Cardiac muscle cell (in vitro differentiated cells and primary cell): ENCODE data around the gene OR10J5. TPM values are rescaled to one million over a fixed set of nuclear protein-coding genes. Genes with fewer than 3 reads are reported as not detected.

Experiments used
- DNase-seq, 2 donors: peaks; one replicate each; pipeline versions ENCODE4 v3.0.0 to v3.0.0-alpha.2; 2010 to 2017; ENCODE audit warnings: low read depth in 1 of 2, low spot score in 1 of 2
- H3K27ac ChIP-seq: fragments of 200-600 bp; sonication (generic); 2 replicates; pipeline ENCODE4 v1.5.1; 2016
- H3K27me3 ChIP-seq: fragments of 200-600 bp; sonication (generic); 2 replicates; pipeline ENCODE4 v1.6.0; 2016; ENCODE audit warnings: control low read depth
- H3K36me3 ChIP-seq: fragments of 200-600 bp; sonication (generic); 2 replicates; pipeline ENCODE4 v1.5.1; 2016; ENCODE audit warnings: control low read depth
- H3K4me1 ChIP-seq: fragments of 200-600 bp; sonication (generic); 2 replicates; pipeline ENCODE4 v1.8.1; 2017; ENCODE audit warnings: low read depth, mild to moderate bottlenecking, mixed run types
- H3K4me3 ChIP-seq: fragments of 200-600 bp; sonication (generic); 2 replicates; pipeline ENCODE4 v1.5.1; 2016; ENCODE audit warnings: mild to moderate bottlenecking
- H3K9me3 ChIP-seq: fragments of 200-600 bp; sonication (generic); 2 replicates; pipeline ENCODE4 v1.5.1; 2017; ENCODE audit warnings: low read depth, mild to moderate bottlenecking, control low read depth
- polyA plus RNA-seq: library from polyadenylated mRNA; unstranded; fragments of >200 nt; fragmentation: Nextera tagmentation; extraction: Ambion mirVana; gene quantifications from 2 replicates; pipeline ENCODE4 v1.2.1, GENCODE V29; 2016
- total RNA-seq: library from RNA; depleted of rRNA; stranded (reverse); fragments of >200 nt; gene quantifications from 2 replicates; pipeline ENCODE4 v1.2.3, GENCODE V29; 2016
- TF ChIP-seq, protein P1 (sequence below): IDR thresholded peaks from 2 replicates; pipeline ENCODE4 v1.5.1; 2012; ENCODE audit warnings: low read depth, mild to moderate bottlenecking, low read length

OR10J5 gene
- total and polyA plus RNA-seq, 2 experiments from 2014 or later: not detected

DNA sequence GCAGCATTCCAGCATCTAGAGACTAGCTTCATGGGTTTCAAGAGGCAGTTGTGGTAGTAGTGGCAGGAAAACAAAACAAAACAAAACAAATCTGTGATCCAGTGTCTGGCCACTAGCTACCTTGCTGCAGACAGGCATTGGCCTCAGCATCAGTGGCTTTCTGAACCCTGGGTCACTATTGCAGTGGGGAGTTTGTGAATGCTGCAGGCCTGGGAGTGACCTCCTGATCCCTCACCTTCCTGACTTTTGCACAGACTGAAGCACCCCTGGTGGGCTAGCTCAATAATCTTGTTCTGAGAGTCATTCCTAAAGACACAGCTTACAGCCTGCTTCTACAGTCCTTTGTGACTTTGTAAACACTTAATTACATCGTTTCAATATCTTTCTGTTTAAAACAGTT, 26.9 kb upstream of the OR10J5 start:
- DNase-seq: no peak

DNA sequence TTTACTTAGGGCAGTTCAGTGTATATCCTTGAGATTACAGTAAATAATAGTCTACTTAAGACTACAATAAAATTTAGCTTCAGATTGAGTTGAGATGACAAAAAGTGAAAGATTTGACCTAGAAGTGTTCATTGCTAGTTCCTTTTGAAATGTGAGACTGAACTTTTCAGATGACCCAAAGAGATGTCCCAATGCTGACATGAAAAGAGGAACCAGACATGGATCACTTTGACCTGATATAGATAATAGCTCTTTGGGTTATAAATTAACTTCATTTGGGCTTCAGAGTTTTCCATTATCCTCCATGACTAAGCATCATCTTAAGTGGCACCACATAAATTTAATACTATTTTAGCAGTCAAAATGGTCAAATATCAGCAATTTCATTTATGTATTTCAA, 25.7 kb upstream of the OR10J5 start:
- H3K36me3 ChIP-seq: no peaks in the 10 kb centered on the region
- TF ChIP-seq, protein P1, sequence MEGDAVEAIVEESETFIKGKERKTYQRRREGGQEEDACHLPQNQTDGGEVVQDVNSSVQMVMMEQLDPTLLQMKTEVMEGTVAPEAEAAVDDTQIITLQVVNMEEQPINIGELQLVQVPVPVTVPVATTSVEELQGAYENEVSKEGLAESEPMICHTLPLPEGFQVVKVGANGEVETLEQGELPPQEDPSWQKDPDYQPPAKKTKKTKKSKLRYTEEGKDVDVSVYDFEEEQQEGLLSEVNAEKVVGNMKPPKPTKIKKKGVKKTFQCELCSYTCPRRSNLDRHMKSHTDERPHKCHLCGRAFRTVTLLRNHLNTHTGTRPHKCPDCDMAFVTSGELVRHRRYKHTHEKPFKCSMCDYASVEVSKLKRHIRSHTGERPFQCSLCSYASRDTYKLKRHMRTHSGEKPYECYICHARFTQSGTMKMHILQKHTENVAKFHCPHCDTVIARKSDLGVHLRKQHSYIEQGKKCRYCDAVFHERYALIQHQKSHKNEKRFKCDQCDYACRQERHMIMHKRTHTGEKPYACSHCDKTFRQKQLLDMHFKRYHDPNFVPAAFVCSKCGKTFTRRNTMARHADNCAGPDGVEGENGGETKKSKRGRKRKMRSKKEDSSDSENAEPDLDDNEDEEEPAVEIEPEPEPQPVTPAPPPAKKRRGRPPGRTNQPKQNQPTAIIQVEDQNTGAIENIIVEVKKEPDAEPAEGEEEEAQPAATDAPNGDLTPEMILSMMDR: no peak
- H3K9me3 ChIP-seq: no peaks in the 10 kb centered on the region
- H3K4me1 ChIP-seq: no peaks in the 10 kb centered on the region
- no peak overlapping the region for H3K4me3 ChIP-seq
- H3K27me3 ChIP-seq: no peaks in the 10 kb centered on the region
- DNase-seq: no peak
- H3K27ac ChIP-seq: no peak overlapping the region

More for the DNA sequence above, 26.9 kb upstream of the OR10J5 start:
- Histone ChIP-seq H3K27me3 (no peaks in the 10 kb centered on the region), H3K27ac (no peak overlapping the region), H3K36me3 (no peaks in the 10 kb centered on the region), H3K4me3 (no peak overlapping the region), H3K4me1 (no peaks in the 10 kb centered on the region), H3K9me3 (no peaks in the 10 kb centered on the region)
- TF ChIP-seq, protein P1: no peak

DNA sequence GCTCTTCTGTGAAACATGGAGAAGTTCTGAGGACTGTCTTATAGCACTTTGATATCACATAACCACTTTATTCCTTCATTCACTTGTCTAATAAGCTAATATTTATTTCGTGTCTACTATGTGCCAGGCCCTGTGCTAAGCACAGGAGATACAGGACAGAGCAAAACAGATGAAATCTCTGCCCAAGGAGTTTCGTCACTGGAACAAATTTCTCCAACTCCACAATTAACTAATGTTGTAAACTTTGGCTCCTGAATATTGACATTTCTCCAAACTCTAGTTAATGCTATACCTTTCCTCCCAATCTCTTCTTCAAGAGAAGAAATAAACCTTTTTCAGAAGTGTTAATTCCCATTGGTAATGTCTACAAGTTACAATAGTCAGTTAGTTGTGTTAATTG, 24.8 kb upstream of the OR10J5 start:
- Histone ChIP-seq H3K9me3 (no peaks in the 10 kb centered on the region), H3K4me1 (no peaks in the 10 kb centered on the region), H3K4me3 (no peak overlapping the region), H3K36me3 (no peaks in the 10 kb centered on the region), H3K27me3 (no peaks in the 10 kb centered on the region), H3K27ac (no peak overlapping the region)
- DNase-seq: no peak
- TF ChIP-seq, protein P1: no peak

DNA sequence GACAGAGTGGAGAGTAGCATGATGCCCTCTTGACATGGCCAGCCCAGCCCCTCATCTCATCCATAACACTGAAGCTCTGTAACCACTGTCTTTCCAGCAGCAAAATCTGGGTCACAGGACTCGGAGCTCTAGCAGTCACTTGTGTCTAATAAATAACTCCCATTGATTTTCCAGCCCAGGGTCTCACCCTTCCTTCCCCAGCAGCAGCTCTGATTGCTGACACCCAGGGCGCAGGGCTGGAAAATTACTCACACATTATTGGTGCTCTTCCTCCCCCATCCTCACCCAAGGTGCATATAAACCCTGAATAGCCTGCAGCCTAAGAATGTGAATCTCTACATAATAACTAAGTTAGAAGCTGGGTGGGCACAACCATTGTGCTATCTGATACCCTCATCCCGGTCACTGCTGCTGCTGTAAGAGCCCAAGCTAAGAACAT, 21.1 kb upstream of the OR10J5 start:
- Histone ChIP-seq H3K9me3 (no peaks in the 10 kb centered on the region), H3K27ac (no peak overlapping the region), H3K27me3 (no peaks in the 10 kb centered on the region), H3K4me1 (no peaks in the 10 kb centered on the region), H3K36me3 (no peaks in the 10 kb centered on the region), H3K4me3 (no peak overlapping the region)
- TF ChIP-seq, protein P1: no peak
- DNase-seq: no peak

DNA sequence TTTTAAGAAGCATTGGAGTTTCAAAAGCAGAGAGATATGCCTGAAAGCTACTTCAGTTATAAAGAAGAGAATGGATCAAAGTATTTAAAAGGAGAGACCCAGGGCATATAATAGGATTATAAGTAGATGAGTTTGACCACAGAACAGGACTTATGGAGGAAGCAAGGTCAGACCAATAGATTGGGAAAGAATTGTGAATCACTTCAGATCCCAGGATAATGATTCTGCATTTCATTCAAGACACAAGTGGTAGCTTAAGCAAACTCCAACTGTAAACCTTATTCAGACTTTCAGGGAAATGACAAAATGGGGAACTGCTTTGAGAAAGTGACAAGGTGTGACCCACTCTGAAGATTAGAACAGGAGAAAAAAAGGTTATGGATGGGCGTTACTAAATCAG, 18.9 kb upstream of the OR10J5 start:
- TF ChIP-seq, protein P1: no peak
- Histone ChIP-seq H3K4me1 (no peaks in the 10 kb centered on the region), H3K9me3 (no peaks in the 10 kb centered on the region), H3K27me3 (no peaks in the 10 kb centered on the region), H3K27ac (no peak overlapping the region), H3K4me3 (no peak overlapping the region), H3K36me3 (no peaks in the 10 kb centered on the region)
- peak in 1 of 2 donors; percentile 18 for DNase-seq

DNA sequence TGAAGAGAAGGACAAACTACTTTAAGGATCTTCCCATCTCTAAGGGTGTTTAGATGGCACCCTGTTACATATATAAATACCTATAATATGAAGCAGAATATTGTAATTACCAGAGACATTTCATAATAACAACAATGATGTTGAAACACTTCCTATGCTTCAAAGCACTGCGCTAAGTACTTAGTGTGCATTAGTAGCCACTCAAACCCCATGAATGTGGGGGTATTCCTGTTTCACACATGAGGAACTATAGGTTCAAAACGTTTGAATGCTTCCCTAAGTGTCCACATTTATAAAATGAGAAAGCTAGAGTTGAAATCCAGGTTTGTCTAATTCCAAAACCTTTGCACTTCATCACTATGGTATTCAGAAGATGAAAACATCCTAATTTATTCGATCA, 18.5 kb upstream of the OR10J5 start:
- Histone ChIP-seq H3K4me1 (no peaks in the 10 kb centered on the region), H3K4me3 (no peak overlapping the region), H3K27ac (no peak overlapping the region), H3K9me3 (no peaks in the 10 kb centered on the region), H3K36me3 (no peaks in the 10 kb centered on the region), H3K27me3 (no peaks in the 10 kb centered on the region)
- TF ChIP-seq, protein P1: no peak
- DNase-seq: no peak
